Measurements from ENCODE around the gene SGPP2. TPM values are rescaled to one million over a fixed set of nuclear protein-coding genes. Genes with fewer than 3 reads are reported as not detected.
A peak's percentile ranks its signal among the peaks of the same experiment; 100 is the strongest.

SGPP2 gene
- total RNA-seq, 1 experiment from 2014 or later, result not detected

DNA sequence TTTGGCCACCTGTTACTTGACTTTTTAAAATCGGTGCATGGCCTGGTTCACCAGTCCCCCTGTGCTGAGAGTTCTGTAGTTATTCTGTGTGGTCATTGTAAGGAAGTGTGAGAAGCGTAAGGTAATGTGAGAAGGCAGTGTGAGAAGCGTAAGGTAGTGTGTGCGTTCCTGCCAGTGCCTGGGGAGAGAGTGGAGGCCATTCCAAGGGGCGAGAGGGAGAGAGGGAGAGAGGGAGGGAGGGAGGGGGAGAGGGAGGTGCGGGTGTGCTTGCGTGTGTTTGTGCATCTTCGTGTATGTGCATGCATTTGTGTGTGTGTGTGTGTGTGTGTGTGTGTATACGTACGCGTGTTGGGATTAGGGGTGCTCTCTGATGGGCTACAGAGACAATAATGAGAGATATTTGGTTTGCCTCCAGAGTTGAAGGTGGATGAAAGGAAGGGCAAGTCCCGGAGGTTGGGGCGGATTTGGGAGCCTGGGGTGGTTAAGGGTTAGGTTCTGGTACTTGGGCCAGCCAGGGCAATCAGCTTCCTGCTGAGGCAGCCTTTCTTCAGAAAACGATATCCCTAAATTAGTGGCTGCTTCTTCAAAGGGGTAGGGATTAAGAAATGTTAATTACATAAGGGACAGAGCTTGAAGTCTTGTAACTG lies 53.7 kb downstream of the SGPP2 start:
- no peak overlapping the region for H3K4me3 ChIP-seq (ENCODE audit: low read length)
- no peaks in the 10 kb centered on the region for H3K79me2 ChIP-seq (ENCODE audit: low read length)
- intact Hi-C loops (cut with micrococcal nuclease), result no loop called here
- no peak overlapping the region for H3K27ac ChIP-seq (ENCODE audit: low read length)
- ATAC-seq, result no peak
- no peaks in the 10 kb centered on the region for H4K20me1 ChIP-seq (ENCODE audit: low read length)
- H3K36me3 ChIP-seq (ENCODE audit: low read depth, low read length), result no peaks in the 10 kb centered on the region
- no peak overlapping the region for H2AFZ ChIP-seq (ENCODE audit: low read length)
- POLR2A ChIA-PET (ENCODE audit: unreplicated experiment), result no interaction called here
- TF ChIP-seq EZH2 (IDR thresholded peaks at IDR 0.05; ENCODE audit: low read length, unreplicated experiment), result no peak
- TF ChIP-seq EZH2phosphoT487 (IDR thresholded peaks at IDR 0.05; ENCODE audit: borderline replicate concordance, low read length), result no peak
- no peak for TF ChIP-seq CTCF (conservative IDR thresholded peaks at IDR 0.05; ENCODE audit: low read depth, low read length)
- H3K9me2 ChIP-seq (replicated peaks; ENCODE audit: low read length), result no peaks in the 10 kb centered on the region
- H3K9me3 ChIP-seq (ENCODE audit: low read length), result no peaks in the 10 kb centered on the region
- no TSS peak for BruUV-seq (replicated peaks)
- no peak for DNase-seq
- no peaks in the 10 kb centered on the region for H3K4me1 ChIP-seq (ENCODE audit: insufficient read depth, low read length)
- H3K27me3 ChIP-seq (ENCODE audit: low read length), result peaks cover 30% of the 10 kb centered on the region
- no peak overlapping the region for H3K4me2 ChIP-seq (ENCODE audit: low read length)
- CTCF ChIA-PET, result no interaction called here
- no peak overlapping the region for H3K9ac ChIP-seq (ENCODE audit: low read length)
- H3F3A ChIP-seq (ENCODE audit: low read length, unreplicated experiment), result no peaks in the 10 kb centered on the region

DNA sequence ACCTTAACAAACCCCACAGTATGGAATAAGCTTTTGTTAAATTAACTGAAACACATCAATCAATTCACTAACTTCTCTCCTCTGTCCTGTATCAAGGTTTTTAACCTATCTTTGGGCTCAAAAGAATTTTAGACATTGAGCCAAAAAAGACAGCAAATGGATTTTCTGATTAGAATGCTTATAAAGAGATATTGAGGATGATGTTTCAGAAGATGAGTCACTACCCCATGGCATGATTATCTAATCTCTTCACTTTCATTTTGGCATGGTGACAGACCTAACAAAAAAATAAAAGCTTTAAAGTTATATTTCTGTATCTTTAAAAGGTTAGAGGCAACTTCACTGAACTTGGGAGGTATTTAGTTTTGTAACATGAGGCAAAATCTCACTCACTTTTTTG lies 55.5 kb downstream of the SGPP2 start:
- TF ChIP-seq EZH2 (IDR thresholded peaks at IDR 0.05; ENCODE audit: low read length, unreplicated experiment), result no peak
- TF ChIP-seq EZH2phosphoT487 (IDR thresholded peaks at IDR 0.05; ENCODE audit: borderline replicate concordance, low read length), result no peak
- H3K27me3 ChIP-seq (ENCODE audit: low read length), result peaks cover 41% of the 10 kb centered on the region
- H3K4me1 ChIP-seq (ENCODE audit: insufficient read depth, low read length), result no peaks in the 10 kb centered on the region
- ATAC-seq (no peak), DNase-seq (no peak)
- H3K4me3 ChIP-seq (ENCODE audit: low read length), result no peak overlapping the region
- H2AFZ ChIP-seq (ENCODE audit: low read length), result no peak overlapping the region
- no peaks in the 10 kb centered on the region for H3K79me2 ChIP-seq (ENCODE audit: low read length)
- no peak overlapping the region for H3K9ac ChIP-seq (ENCODE audit: low read length)
- ChIA-PET POLR2A (ENCODE audit: unreplicated experiment) (no interaction called here), CTCF (no interaction called here)
- intact Hi-C loops (cut with micrococcal nuclease), result no loop called here
- no peaks in the 10 kb centered on the region for H3K36me3 ChIP-seq (ENCODE audit: low read depth, low read length)
- no TSS peak for BruUV-seq (replicated peaks)
- no peaks in the 10 kb centered on the region for H3K9me2 ChIP-seq (replicated peaks; ENCODE audit: low read length)
- H3K27ac ChIP-seq (ENCODE audit: low read length), result no peak overlapping the region
- H3K4me2 ChIP-seq (ENCODE audit: low read length), result peak overlapping the region; percentile 31; the same call in 1 of the 2 replicates
- no peaks in the 10 kb centered on the region for H3F3A ChIP-seq (ENCODE audit: low read length, unreplicated experiment)
- H4K20me1 ChIP-seq (ENCODE audit: low read length), result no peaks in the 10 kb centered on the region
- no peaks in the 10 kb centered on the region for H3K9me3 ChIP-seq (ENCODE audit: low read length)

- H2AFZ ChIP-seq (ENCODE audit: low read length), result no peak overlapping the region
- H3K4me2 ChIP-seq (ENCODE audit: low read length), result peak overlapping the region; percentile 31; the same call in 1 of the 2 replicates
- H3K4me1 ChIP-seq (ENCODE audit: insufficient read depth, low read length), result no peaks in the 10 kb centered on the region
- H3K79me2 ChIP-seq (ENCODE audit: low read length), result no peaks in the 10 kb centered on the region
- ChIA-PET POLR2A (ENCODE audit: unreplicated experiment) (no interaction called here), CTCF (no interaction called here)
- H3K9me3 ChIP-seq (ENCODE audit: low read length), result no peaks in the 10 kb centered on the region
- DNase-seq, result no peak
- H4K20me1 ChIP-seq (ENCODE audit: low read length), result no peaks in the 10 kb centered on the region
- H3F3A ChIP-seq (ENCODE audit: low read length, unreplicated experiment), result no peaks in the 10 kb centered on the region
- peaks cover 48% of the 10 kb centered on the region for H3K27me3 ChIP-seq (ENCODE audit: low read length)
- BruUV-seq (replicated peaks), result no TSS peak
- no peaks in the 10 kb centered on the region for H3K9me2 ChIP-seq (replicated peaks; ENCODE audit: low read length)
- no peak for TF ChIP-seq CTCF (conservative IDR thresholded peaks at IDR 0.05; ENCODE audit: low read depth, low read length)
- TF ChIP-seq EZH2phosphoT487 (IDR thresholded peaks at IDR 0.05; ENCODE audit: borderline replicate concordance, low read length), result no peak
- TF ChIP-seq EZH2 (IDR thresholded peaks at IDR 0.05; ENCODE audit: low read length, unreplicated experiment), result no peak
- no peak for ATAC-seq
- no peak overlapping the region for H3K9ac ChIP-seq (ENCODE audit: low read length)
- H3K27ac ChIP-seq (ENCODE audit: low read length), result no peak overlapping the region
- no peak overlapping the region for H3K4me3 ChIP-seq (ENCODE audit: low read length)
- no peaks in the 10 kb centered on the region for H3K36me3 ChIP-seq (ENCODE audit: low read depth, low read length)
- intact Hi-C loops (cut with micrococcal nuclease), result no loop called here
Measured at GRCh38 chr2:222480497-222480896, 56.2 kb downstream of the SGPP2 start.

Data from PC-3 (cell line).